KOPT-K1 (cell line): ENCODE measurements around the gene MYO6.

Experiments
- H3K27ac ChIP-seq: fragments of 200-600 bp; sonication (generic); 2 replicates; pipeline ENCODE4 v1.5.1; 2016; ENCODE audit warnings: antibody characterized with exemption, mild to moderate bottlenecking, low read depth, low read length; ENCODE audit not compliant: poor library complexity, severe bottlenecking
- H3K36me3 ChIP-seq: fragments of 200-600 bp; sonication (generic); 2 replicates; pipeline ENCODE4 v1.5.1; 2017; ENCODE audit warnings: antibody characterized with exemption, mild to moderate bottlenecking, low read length, moderate library complexity; ENCODE audit not compliant: insufficient read depth
- H3K9me3 ChIP-seq: fragments of 200-600 bp; sonication (generic); 2 replicates; pipeline ENCODE4 v1.5.1; 2017; ENCODE audit warnings: antibody characterized with exemption, low read length, mild to moderate bottlenecking; ENCODE audit not compliant: insufficient read depth, poor library complexity, severe bottlenecking

The MYO6 gene

GRCh38 chr6:75830959-75831885, 82.2 kb downstream of the MYO6 start:
- H3K36me3 ChIP-seq = no peaks in the 10 kb centered on the region
- H3K9me3 ChIP-seq = no peaks in the 10 kb centered on the region
- H3K27ac ChIP-seq = no peak overlapping the region

- H3K36me3 ChIP-seq = no peaks in the 10 kb centered on the region
Observed at GRCh38 chr6:75834447-75834846, 85.4 kb downstream of the MYO6 start.

GRCh38 chr6:75842191-75842590, 93.2 kb downstream of the MYO6 start:
- no peaks in the 10 kb centered on the region for H3K9me3 ChIP-seq
- H3K36me3 ChIP-seq = no peaks in the 10 kb centered on the region
- no peak overlapping the region for H3K27ac ChIP-seq

More at GRCh38 chr6:75834447-75834846, 85.4 kb downstream of the MYO6 start:
- Histone ChIP-seq H3K9me3 (no peaks in the 10 kb centered on the region), H3K27ac (no peak overlapping the region)

- no peaks in the 10 kb centered on the region for H3K36me3 ChIP-seq
- H3K9me3 ChIP-seq = no peaks in the 10 kb centered on the region
- H3K27ac ChIP-seq = no peak overlapping the region
Observed at GRCh38 chr6:75842732-75843131, 93.7 kb downstream of the MYO6 start.

GRCh38 chr6:75843396-75843795, 94.4 kb downstream of the MYO6 start:
- Histone ChIP-seq H3K36me3 (no peaks in the 10 kb centered on the region), H3K27ac (no peak overlapping the region), H3K9me3 (no peaks in the 10 kb centered on the region)

GRCh38 chr6:75848274-75848673, 99.2 kb downstream of the MYO6 start:
- Histone ChIP-seq H3K9me3 (no peaks in the 10 kb centered on the region), H3K36me3 (no peaks in the 10 kb centered on the region), H3K27ac (no peak overlapping the region)

- H3K36me3 ChIP-seq = no peaks in the 10 kb centered on the region
- H3K27ac ChIP-seq = no peak overlapping the region
- no peaks in the 10 kb centered on the region for H3K9me3 ChIP-seq
Observed at GRCh38 chr6:75849329-75850025, 100.4 kb downstream of the MYO6 start.

GRCh38 chr6:75850026-75850833, 101.2 kb downstream of the MYO6 start:
- no peaks in the 10 kb centered on the region for H3K9me3 ChIP-seq
- H3K36me3 ChIP-seq = no peaks in the 10 kb centered on the region
- no peak overlapping the region for H3K27ac ChIP-seq

- no peaks in the 10 kb centered on the region for H3K36me3 ChIP-seq
- H3K27ac ChIP-seq = no peak overlapping the region
- no peaks in the 10 kb centered on the region for H3K9me3 ChIP-seq
Observed at GRCh38 chr6:75852721-75853120, 103.7 kb downstream of the MYO6 start.

- no peak overlapping the region for H3K27ac ChIP-seq
- H3K9me3 ChIP-seq = no peaks in the 10 kb centered on the region
- no peaks in the 10 kb centered on the region for H3K36me3 ChIP-seq
Observed at GRCh38 chr6:75853806-75854205, 104.8 kb downstream of the MYO6 start.

- H3K9me3 ChIP-seq = no peaks in the 10 kb centered on the region
- no peak overlapping the region for H3K27ac ChIP-seq
- H3K36me3 ChIP-seq = no peaks in the 10 kb centered on the region
Observed at GRCh38 chr6:75855052-75855451, 106.0 kb downstream of the MYO6 start.

GRCh38 chr6:75856902-75857301, 107.9 kb downstream of the MYO6 start:
- Histone ChIP-seq H3K36me3 (no peaks in the 10 kb centered on the region), H3K9me3 (no peaks in the 10 kb centered on the region), H3K27ac (no peak overlapping the region)

GRCh38 chr6:75863001-75863400, 114.0 kb downstream of the MYO6 start:
- H3K36me3 ChIP-seq = no peaks in the 10 kb centered on the region

GRCh38 chr6:75863784-75864183, 114.7 kb downstream of the MYO6 start:
- no peak overlapping the region for H3K27ac ChIP-seq
- no peaks in the 10 kb centered on the region for H3K9me3 ChIP-seq
- H3K36me3 ChIP-seq = no peaks in the 10 kb centered on the region

More at GRCh38 chr6:75863001-75863400, 114.0 kb downstream of the MYO6 start:
- no peak overlapping the region for H3K27ac ChIP-seq
- no peaks in the 10 kb centered on the region for H3K9me3 ChIP-seq

GRCh38 chr6:75864446-75864845, 115.4 kb downstream of the MYO6 start:
- Histone ChIP-seq H3K36me3 (no peaks in the 10 kb centered on the region), H3K9me3 (no peaks in the 10 kb centered on the region), H3K27ac (no peak overlapping the region)
